Measurements from ENCODE around the gene RAD51B.
"Not testable (repeated sequence)": the region's sequence is repeated elsewhere in the genome, so short reads cannot be mapped to it uniquely, and the experiment has no call there.

Gene RAD51B

DNA sequence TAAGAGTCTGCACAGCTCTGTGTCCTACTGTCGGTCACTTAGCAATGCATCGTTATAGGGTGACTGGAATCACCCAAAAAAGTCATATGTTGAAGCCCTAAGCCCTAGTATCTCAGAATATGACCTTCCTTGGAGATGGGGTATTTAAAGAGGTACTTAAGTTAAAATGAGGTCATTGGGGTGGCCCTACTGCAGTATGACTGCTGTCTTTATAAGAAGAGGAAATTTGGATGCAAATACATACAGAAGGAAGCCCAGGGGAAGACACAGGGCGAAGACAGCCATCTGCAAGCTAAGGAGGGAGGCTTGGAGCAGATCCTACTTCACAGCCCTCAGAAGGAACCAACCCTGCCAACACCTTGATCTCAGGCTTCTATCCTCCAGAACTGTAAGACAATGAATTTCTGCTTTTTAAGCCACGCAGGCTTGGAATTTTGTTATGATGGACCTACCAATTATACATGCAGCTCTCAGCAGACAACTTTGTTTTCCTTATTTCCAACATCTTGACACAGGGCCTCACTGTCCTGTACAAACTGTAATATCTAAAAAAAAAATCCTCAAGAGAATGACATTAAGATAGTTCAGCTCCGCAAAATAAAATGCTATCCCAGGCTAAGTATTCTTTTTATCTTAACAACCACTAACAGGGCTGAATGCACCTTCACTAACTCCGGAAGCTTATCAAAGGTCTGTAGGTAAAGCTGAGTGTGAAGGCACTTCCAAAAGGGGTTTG is 932.9 kb downstream of the RAD51B start:
- no peak for DNase-seq

- DNase-seq, result no peak
Observed at GRCh38 chr14:68753690-68754089, 934.1 kb downstream of the RAD51B start.

DNA sequence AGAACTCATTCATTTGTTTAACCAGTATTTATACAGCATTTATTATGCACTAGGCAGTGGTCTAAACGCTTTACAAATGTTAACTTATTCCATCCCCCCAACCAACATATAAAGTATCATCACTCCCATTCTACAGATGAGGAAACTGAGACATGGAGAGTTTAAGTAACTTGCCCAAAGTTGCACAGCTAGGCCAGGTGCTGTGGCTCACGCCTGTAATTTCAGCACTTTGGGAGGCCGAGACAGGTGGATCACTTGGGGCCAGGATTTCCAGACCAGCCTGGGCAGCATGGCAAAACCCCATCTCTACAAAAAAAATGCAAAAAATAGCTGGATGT is 935.4 kb downstream of the RAD51B start:
- DNase-seq, result no peak

- DNase-seq, result no peak
Observed at GRCh38 chr14:68756000-68756481, 936.5 kb downstream of the RAD51B start.

GRCh38 chr14:68756734-68757133 is 937.2 kb downstream of the RAD51B start:
- no peak for DNase-seq

DNA sequence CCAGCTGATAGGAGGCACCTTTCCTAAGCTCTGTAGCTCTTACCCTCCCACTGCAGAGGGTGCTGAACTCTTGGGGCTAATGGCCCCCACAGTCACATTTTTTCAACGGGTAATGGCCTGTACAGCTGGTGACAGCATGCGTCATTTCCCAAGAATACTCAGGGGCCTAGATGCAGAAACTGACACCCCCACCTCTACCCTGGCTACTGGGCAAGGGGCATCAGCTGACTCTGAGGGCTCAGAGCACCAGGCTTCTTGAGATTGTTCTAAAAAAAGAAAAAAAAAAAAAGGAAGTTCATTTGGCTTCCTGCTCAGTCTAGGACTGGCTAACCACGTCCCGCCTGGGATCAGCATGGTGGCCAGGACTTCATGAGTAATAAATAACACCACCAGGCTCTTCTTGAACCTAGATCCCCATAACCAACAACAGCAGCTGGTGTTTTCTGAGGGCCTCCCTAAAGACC is 938.1 kb downstream of the RAD51B start:
- DNase-seq, result peak; percentile 68

DNA sequence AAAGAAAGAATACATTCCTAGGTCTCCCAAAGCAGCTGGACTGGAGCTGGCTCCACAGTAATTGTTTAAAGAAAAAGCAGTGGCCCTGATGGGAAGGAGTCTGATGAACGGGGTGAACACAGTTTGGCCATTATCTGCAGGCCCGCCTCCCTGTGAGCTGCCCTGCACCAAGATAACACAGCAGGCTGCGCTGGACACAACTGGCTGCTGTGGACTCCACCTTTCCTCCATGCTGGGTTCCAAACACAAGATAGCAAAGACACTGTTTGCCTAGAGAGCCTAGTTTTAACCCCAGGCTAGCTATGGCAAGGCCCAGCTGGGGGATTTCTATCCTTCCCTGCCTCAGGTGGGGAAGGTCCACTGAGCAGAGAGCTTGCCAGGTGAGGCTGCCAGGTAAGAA is 938.7 kb downstream of the RAD51B start:
- no peak for DNase-seq

DNA sequence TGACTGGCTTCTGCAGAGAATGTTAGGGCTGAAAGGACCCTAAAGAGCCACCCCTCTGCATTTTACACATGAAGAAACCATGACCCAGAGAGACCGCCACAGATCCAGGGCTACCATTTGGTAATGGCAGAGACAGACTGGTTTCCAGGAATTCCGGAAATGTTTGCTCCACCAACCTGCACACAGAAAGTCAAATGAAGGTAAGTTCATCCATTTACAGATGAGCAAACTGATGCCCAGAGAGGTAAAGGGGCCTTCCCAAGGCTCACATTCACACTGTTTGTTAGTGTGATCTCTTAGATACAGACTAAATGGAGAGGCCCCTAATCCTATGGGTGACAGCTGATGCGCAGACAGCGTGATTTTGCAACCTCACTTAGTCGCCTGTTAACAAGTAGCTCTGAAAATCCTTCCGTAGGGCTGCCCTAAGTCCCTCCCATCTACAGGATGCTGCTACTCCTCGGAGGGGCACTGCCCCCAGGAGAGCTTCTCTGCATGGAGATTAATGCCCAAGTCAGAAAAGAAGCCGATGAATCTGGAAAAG is 939.5 kb downstream of the RAD51B start:
- DNase-seq, result no peak

- no peak for DNase-seq
Observed at GRCh38 chr14:68759937-68760336, 940.4 kb downstream of the RAD51B start.

DNA sequence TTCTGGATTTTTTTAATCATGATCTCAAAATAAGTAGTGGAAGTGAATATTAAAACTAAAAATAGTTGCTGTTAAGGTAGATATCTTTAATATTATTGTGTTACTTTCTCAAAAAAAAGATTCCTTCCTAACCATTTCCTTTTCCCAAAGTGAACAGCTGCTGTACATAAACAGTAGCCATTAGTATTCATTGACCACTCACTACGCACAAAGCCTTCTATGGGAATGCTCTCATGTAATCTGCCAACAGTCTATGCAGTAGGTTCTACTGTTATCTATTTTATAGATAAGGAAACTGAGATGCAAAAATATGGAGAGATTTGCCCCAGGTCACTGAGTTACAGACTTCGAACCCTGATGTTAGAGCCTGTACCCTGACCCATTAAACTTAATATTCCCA is 941.2 kb downstream of the RAD51B start:
- no peak for DNase-seq

GRCh38 chr14:68761391-68761790 is 941.8 kb downstream of the RAD51B start:
- DNase-seq, result no peak

GRCh38 chr14:68762953-68763764 is 943.6 kb downstream of the RAD51B start:
- DNase-seq, result no peak

- DNase-seq, result not testable (repeated sequence)
Observed at GRCh38 chr14:68763843-68764242, 944.3 kb downstream of the RAD51B start.

DNA sequence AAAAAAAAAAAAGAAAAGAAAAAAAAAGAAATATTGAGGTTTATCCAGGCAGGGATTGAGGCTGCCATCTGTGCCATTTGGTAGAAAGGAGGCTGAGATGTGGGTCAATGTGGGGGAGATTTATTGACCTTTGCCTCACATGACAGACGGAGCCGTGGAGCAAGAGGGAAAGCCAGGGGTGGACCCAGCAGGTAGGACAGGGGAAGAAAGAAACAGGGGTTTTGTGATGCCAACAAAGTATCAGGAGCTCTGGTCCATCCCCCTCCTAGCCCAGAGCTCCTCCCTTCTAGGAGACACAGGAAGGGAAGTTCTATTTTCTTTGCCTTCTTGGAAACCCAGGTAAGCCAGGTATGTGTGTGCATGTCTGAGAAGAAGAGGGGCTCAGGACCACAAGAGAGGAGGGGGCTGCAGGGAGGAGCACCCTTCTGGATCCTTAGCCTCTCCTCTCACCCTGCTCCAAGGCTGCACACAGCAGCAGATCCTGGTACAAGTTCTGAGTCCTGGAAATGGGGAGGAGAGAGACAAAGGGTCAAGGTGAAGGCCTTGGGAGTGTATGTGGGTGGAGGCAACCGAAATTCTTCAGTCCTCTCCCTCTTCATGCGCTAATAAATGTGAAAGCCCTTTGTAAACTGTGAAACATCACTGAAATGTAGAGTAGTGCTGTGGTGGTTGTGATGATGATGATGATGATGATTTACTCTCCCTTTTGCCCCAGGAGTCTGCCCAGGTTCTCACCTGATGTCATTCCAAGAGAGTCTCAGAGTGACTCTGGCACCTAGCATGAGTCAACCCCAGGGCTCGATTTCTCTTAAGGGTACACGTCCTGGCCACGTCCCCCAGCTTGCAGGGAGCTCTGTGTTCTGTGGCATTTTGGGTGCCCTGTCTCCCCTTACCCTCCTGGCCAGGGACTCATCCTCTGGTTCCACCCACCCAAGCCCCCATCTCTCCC is 947.0 kb downstream of the RAD51B start:
- no peak for DNase-seq

- DNase-seq, result no peak
Observed at GRCh38 chr14:68767248-68767645, 947.7 kb downstream of the RAD51B start.

DNA sequence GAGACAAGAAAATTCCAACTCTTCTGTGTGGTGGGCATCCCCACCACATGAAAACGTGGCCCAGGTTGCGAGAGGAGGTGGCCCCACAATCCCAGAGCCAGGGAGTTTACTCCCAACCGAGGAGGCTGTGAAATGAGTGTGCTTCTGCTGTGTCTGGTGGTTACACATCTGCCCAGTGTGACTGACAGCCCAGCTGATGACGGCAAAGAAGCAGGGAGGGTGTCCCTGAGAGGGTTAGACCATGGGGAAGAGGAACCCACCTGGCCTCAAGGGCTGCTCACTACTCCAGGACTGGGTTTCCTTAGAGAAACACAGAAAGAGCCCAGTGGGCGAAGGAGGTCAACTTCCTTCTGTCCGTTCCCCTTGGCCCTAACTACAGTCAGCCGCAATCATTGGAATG is 948.7 kb downstream of the RAD51B start:
- DNase-seq, result no peak

DNA sequence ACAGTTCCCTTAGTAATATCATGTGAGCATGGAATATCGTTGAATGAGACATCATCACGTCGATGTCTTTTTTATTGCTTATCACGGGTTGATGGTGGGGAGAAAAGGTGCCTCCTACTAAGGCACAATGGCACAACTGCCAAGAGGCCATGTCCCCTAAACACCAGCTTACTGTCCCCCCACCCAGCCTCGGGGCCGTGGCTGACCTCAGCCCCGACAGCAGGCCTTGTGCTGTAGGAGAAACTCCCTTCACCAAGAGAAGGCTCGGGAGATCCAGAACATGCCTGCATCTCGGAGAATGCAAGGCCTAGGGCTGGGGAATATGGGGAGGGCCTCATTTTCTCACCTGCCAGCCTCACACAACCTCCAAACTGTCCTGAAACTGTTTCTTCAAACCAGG is 950.5 kb downstream of the RAD51B start:
- no peak for DNase-seq

DNA sequence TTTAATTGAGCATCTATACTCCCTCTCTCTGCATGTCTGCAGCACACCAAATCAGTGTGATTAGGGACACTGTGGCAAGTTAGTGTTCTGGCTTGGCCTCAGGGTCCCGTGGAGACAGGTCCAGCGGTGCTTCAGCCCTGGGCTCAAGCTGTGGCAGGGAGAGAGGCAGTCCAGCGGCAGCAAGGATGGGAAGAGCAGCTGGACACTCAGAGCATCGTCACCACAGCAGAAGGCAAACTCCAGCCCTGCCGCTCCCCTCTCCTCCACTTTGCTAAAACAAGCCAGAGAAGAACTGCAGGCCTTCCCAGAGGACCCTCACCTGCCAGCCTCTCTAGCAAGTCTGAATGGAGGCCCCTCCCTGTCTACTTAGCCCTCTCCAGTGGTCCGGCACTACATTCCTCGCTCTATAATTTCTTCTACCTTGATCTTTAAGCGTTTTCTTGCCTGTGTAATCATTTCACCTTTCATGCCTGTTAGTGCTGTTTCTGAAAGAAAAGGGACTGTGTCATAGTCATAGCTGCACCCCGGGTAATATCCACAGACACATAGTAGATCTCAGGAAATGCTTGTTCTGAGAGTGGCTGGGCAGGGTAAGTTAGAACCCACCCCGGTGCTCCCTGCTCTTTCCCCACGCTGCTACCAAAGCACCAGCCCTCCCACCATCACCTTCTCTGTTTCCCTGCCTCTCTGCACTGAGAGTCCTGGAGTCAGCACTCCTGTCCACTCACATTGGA is 951.1 kb downstream of the RAD51B start:
- DNase-seq, result no peak

DNA sequence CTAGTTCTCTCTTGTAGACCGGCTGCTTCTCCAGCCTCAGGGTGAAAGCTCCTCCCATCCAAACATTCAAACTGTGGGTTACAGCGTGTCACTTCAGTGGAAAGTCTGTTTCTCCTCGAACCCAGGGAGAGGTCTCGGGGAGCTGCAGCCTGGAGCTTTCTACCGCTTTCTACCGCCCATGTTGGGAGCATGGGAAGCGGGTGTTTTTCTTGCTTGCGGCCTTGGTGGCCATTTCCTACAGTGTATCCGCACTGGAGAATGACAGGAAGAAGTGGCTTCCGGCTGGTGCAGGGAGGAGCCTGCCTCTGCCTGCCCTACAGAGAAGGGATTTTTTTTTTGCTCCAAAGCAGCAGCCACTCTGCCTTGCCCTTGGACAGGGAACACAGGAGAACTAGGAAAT is 952.1 kb downstream of the RAD51B start:
- no peak for DNase-seq

- no peak for DNase-seq
Observed at GRCh38 chr14:68772761-68773381, 953.3 kb downstream of the RAD51B start.

DNA sequence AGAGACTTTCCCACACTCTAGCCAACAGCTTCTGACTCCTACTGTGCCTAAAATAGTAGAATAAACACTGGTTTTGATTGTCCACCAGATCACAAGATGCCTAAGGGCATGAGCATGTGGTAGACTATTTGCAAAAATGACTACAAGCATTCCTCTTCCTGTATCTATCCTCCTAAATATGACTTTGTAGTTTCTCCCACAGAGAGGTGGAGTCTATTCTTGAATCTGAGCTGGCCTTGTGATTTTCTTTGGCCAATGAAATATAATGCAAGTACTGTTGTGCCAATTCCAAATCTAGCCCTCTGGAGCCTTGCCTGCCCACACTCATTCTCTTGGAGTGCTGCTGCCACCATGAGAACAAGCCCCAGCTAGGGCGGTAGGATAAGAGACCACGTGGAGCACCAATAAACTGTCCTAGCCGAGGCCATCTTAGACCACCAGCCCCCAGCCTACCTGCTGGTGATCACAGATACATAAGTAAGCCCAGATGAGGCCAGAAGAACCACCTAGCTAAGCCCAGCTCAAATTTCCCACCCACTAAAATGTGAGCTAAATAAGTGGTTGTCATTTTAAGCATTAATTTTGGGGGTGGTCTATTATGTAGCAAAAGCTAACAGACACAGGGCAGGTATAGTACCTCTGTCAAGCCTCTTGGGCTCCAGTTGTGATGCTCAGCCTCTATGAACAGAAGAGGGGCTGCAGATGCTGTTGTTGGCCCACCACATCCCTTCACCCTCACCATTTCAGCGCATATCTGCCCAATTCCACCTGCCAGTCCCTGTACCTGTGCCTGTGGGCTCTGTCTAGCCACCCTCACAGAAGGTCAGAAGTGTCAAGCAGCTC is 955.4 kb downstream of the RAD51B start:
- no peak for DNase-seq
